NOMO-1 treated with DMSO at 0.1 percent for 48 hours (cell line): ENCODE measurements around the gene DNMT1.

Experiments used
- DNase-seq: peaks from one replicate; lab custom pipeline; 2025; ENCODE audit not compliant: unreplicated experiment; lab: John Stamatoyannopoulos, UW

The DNMT1 gene

DNA sequence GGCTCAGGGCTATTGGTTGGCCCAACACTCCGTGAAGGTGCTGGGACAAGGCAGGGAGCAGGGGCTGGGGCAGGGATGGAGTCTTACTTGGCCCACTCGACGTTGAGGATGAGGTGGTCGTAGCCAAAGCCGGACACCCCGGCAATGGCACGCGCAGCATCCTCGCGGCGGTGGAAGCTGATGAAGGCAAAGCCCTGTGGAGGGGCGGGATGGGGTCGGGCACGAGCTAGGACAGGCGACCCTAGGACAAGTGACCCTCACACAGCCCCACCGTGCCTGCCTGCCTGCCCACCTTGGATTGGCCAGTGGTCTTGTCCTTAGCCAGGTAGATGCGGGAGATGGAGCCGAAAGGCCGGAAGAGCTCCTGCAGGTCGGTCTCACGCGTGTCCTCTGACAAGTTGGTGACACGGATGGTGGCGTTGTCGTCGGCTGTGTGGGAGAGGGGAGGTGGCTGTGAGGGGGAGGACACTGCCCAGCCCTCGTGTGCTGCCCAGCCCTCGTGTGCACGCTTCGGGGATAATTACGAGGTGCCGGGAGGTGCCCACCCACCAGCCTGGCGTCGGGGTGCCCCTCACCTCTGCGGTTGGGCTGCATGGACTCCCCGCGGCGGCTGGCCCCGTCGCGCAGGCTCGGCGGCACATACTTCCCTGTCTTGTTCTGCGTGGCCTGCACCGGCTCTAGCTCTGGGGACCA, 79.2 kb downstream of the DNMT1 start:
- DNase-seq = no peak

DNA sequence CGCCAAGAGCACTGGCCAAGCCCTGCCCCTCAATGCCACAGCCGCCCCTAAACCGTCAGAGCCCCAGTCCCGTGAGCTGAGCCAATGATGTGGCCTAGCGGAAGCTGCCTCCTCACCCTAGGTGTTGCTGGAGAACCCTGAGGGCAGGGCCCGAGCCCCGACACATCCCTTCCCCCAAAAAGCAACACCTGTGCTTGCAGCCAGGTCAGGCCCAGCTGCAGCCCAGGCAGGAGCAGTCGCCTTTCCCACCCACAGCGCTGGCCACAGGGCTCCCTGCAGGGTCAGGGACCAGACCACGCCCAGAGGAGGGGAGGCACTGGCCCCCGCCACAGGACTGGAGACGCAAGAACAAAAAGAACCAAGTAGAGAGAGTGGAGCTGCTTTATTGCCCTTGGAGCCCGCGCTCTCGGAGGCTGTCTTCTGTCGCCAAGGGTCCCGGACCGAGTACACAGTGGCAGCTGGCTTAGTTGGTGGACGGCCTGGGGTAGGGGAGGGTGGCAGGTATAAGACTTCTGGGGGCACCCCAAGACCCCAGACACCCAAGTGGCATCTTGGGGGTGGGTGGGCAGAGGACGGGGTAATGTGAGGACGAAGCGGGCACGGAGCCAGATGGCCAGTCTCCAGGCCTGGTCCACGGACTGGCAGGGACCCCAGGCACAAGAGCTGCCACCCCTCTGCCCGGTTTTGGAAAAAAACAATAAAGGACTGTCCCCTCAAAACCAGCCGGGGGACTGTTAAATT, 79.9 kb downstream of the DNMT1 start:
- DNase-seq = no peak

DNA sequence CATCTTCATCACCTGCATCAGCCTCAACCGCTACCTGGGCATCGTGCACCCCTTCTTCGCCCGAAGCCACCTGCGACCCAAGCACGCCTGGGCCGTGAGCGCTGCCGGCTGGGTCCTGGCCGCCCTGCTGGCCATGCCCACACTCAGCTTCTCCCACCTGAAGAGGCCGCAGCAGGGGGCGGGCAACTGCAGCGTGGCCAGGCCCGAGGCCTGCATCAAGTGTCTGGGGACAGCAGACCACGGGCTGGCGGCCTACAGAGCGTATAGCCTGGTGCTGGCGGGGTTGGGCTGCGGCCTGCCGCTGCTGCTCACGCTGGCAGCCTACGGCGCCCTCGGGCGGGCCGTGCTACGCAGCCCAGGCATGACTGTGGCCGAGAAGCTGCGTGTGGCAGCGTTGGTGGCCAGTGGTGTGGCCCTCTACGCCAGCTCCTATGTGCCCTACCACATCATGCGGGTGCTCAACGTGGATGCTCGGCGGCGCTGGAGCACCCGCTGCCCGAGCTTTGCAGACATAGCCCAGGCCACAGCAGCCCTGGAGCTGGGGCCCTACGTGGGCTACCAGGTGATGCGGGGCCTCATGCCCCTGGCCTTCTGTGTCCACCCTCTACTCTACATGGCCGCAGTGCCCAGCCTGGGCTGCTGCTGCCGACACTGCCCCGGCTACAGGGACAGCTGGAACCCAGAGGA, 80.6 kb downstream of the DNMT1 start:
- DNase-seq = no peak

DNA sequence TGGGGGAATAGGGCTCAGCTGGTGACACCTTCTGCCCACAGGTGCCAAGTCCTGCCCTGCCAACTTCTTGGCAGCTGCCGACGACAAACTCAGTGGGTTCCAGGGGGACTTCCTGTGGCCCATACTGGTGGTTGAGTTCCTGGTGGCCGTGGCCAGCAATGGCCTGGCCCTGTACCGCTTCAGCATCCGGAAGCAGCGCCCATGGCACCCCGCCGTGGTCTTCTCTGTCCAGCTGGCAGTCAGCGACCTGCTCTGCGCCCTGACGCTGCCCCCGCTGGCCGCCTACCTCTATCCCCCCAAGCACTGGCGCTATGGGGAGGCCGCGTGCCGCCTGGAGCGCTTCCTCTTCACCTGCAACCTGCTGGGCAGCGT, 81.2 kb downstream of the DNMT1 start:
- no peak for DNase-seq

DNA sequence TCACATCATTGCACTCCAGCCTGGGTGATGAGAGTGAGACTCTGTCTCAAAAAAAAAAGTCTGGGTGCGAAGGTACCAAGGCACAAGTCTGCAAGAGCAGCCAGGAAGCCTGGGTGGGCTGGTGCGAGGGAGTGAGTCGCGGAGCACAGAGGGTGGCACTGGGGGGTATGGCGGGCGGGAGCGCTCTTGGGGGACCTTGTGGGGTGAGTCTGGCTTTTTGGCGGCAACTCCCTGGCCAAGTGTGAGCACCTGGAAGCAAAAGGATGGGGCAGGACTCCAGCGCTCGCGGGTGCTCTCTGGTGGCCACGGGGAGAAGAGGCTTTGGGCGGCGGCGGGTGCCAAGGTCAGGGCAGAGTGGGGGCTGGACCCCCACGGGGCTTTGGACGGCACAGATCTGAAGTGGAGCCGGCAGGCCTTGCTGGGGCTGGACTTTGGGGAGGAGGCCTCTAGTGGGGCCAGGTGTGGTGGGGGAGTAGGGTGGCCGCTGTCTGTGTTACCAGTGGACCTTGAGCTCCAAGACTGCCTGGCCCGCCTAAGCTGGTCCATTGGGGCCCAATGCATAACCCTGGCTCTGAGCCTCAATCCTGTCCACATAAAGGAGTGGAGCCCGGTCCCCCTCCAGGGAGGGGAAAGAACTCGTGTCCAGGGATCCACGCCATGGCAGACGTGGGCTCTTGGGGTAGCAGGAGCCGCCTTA, 81.7 kb downstream of the DNMT1 start:
- no peak for DNase-seq

DNA sequence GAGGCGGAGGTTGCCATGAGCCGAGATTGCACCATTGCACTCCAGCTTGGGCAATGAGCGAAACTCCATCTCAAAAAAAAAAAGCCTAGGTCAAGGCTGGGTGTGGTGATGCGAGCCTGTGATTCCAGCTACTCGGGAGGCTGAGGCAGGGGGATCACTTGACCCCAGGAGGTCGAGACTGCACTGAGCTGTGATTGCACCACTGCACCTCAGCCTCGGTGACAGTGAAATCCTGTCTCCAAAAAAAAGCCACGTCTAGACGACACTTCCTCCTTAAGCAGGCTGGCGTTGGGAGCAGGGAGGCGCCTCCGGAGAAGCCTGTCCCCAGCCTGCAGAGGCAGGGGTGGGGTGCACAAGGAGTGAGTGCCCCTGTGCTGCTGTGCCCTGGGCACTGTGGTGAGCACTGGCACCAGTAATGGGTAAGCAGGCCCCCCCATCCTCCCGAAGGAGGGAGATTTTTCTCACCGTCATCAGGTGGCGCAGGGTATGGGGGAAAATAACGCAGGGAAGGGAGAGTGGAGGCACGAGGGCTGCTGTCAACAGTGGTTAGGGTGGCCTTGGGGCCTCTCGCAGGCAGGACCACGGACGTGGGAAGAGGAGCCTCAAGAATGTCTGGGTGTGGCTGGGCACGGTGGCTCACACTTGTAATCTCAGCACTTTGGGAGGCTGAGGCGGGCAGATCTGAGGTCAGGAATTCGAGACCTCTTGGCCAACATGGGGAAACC, 82.6 kb downstream of the DNMT1 start:
- DNase-seq = peak; percentile 34

DNA sequence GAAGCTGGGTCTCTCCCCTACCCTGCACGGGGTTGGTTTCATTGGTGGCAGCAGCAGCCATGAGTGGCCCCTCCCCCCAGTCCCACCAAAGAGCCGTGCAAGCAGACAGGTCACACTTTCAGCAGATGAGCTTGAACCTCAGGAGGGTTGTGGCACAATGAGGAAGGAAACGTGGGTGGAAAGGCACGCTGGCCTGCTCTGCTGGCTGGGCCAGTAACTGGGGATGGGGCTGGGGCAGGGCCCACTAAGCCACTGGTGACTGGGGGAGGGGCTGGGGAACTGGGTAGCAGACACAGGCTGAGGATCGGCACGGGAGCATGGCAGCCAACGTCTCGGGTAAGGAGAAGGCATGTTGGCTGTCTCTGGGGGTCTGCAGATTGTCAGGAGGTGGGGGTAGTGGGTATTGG, 83.3 kb downstream of the DNMT1 start, which contains the start of gene P2RY11:
P2RY11 (plus strand) TSS at position 289 of the 407 bp plus-strand sequence; CDS start at position 318, 29 bp downstream.
- DNase-seq = peak; percentile 25

DNA sequence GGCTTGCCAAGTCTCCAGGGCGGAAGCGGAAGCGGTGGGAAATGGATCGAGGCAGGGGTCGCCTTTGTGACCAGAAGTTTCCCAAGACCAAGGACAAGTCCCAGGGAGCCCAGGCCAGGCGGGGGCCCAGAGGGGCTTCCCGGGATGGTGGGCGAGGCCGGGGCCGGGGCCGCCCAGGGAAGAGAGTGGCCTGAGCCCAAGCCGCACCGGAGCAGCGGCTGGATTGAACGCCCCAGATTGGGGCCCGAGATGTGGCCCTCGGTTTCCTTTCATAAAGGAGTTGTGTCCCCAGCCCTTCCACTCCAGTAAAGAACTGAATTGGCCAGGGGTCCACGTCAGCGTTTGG, 83.8 kb downstream of the DNMT1 start:
- DNase-seq = no peak

DNA sequence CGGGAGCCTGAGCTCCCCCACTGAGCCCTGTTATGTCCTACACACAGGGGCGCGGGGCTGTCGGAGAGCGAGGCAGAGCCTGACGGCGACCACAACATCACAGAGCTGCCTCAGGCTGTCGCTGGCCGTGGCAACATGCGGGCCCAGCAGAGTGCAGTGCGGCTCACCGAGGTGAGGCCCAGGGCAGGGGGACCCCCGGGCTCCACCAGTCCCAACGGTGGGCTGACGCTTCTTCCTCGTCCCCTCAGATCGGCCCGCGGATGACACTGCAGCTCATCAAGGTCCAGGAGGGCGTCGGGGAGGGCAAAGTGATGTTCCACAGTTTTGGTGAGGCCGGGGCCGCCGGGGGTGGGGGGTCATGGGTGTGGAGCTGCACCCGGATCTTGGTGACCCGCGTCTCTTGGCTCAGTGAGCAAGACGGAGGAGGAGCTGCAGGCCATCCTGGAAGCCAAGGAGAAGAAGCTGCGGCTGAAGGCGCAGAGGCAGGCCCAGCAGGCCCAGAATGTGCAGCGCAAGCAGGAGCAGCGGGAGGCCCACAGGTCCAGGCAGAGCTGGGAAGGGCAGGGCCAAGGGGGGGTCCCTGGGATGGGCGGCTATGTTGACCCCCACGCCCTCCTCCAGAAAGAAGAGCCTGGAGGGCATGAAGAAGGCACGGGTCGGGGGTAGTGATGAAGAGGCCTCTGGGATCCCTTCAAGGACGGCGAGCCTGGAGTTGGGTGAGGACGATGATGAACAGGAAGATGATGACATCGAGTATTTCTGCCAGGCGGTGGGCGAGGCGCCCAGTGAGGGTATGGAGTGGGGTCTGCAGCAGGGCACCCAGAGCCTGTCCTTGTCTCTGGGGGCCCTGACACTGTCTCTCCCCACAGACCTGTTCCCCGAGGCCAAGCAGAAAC, 84.4 kb downstream of the DNMT1 start:
- DNase-seq = no peak

DNA sequence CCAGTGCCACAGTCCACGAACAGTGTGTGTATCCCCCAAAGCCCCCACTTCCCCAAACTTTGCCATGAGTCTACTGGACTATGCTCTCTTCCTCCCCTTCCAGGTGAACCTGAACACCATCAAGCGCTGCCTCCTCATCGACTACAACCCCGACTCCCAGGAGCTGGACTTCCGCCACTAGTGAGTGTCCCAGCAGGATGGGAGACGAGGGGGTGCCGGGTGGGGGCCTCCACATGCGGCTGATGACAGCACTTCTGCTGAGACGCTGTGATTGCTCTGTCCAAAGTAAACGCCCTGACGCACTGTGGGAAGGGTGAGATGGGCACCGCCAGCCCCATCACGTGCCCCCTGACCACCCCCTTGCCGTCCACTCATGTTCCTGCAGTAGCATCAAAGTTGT, 85.2 kb downstream of the DNMT1 start:
- no peak for DNase-seq

DNA sequence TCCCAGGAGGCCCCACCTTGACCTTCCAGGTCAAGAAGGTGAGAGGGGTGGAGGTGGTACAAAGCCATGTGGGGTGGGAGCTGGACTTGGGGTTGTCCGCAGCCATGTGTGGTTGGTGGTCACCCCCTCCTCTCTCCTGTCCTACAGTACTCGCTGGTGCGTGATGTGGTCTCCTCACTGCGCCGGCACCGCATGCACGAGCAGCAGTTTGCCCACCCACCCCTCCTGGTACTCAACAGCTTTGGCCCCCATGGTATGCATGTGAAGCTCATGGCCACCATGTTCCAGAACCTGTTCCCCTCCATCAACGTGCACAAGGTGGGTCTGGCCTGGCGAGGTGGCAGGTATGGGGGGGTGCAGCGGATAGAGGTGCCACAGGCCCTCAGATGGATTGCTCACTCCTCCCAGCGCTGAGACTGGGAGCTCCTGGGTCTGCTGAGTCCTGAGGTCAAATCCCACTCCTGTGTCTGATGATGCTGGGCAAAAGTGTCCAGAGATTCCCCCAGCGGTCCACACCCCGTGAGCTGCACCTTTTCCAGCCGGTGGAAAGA, 86.9 kb downstream of the DNMT1 start:
- no peak for DNase-seq

DNA sequence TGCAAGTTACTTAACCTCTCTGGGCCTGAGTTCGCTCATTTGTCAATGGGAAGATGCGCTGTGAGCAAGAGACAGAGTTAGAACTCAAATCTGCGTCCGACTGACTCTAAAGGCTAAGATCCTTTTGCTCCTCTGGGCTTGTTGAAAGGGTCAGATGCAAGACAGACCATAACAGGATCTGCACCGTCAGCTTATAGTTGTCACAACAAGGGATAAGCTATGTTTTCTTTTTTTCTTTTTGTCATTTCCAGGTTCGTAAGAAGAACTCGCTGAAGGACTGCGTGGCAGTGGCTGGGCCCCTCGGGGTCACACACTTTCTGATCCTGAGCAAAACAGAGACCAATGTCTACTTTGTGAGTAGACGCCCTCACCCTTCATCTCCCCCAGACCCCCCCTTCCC, 87.5 kb downstream of the DNMT1 start:
- DNase-seq = no peak

DNA sequence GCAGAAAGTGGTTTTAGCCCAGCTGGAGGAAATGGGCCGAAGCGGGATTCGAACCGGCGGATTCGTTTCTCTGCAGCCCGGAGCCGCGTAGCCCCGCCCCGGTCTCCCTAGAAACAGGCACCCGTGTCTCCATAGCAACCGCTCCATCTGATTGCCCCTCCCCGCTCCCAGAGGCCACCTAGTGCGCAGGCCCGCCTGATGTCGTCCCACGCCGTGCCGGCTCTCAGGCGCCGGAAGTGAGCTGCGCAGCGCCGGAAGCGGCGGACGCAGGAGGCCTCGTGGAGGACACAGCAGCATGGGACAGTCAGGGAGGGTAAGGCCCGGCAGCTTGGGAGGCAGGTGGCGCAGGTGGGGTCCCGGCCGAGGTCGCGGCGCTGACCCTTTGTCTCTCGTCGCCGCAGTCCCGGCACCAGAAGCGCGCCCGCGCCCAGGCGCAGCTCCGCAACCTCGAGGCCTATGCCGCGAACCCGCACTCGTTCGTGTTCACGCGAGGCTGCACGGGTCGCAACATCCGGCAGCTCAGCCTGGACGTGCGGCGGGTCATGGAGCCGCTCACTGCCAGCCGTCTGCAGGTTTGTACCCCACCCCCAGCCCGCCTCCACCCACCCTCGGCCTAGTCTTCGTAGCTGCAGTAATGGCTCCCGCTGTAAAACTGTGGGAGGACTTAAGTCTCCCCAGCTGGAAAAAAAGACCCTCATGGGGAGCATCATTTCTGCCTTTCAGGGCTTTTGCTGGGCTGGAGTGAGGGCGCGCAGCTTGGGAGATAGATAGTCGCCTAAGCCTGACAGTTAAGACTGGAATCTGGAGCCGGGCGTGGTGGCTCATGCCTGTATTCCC, 88.4 kb downstream of the DNMT1 start, which contains the start of gene PPAN:
PPAN (plus strand) TSS at position 263 of the 837 bp plus-strand sequence; CDS start at position 296, 33 bp downstream.
- DNase-seq = peak; percentile 97

DNA sequence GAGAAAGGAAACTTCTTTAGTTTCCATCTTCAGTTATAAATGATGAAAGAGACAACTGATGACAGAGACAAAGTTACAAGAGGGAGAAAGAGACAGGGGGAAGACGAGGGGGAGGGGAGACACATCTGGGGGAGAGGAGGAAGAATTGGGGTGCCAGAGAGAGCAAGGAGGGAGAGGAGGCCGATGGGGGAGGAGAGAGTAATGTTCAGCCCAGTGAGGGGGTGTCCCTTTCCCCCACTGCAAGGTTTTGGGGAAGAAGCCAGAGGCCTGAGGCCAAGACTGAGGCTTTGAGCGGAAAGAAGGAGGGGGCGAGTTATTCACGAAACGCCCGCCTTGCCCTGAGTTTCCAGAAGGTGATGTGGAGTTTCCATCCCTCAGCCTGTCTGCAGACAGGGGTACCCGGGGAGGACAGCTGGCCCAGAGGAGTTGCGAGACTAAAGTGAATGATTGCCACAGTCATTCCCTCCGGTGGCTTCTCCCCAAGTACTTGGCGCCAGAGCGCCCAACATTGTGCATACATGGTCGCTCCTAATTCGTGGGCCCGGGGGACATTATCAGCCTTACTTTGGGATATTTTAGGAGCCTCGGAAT, 89.1 kb downstream of the DNMT1 start:
- no peak for DNase-seq

DNA sequence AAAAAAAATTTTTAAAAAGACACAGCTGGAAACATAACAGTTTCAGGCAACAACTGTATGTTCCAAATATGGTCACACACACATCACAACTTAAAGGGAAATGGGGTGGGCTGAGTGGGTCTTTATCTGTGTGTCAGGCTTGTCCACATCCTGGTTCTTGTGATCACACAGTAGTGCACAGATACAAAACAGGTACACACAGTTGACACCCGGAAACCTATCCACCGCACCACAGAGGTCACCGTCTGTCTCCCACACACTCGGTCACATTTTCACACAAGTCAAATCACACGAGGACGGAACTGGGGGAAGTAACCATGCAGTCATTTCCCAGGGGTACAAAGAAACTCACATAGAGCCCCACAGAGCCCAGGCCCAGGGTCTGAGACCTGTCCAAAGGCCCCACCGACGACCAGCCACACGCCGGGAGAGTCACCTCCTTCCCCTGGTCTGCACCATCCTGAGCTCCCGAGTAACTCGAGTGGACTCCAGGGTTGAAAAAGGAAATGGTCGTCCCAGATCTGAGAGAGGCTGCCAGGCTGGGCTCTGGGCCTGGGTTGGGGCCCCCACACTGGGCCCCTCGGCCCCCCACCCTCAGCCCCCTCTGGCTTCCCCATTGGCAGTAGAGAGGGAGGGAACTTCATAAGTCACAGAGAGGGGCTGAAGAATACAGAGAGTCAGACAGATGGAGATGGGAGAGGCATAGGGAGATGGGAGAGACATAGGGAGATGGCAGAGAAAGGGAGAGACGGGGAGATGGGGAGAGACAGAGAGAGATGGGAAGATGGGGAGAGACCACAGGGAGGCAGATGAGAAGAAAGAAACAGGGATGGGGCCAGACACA, 89.9 kb downstream of the DNMT1 start:
- no peak for DNase-seq

DNA sequence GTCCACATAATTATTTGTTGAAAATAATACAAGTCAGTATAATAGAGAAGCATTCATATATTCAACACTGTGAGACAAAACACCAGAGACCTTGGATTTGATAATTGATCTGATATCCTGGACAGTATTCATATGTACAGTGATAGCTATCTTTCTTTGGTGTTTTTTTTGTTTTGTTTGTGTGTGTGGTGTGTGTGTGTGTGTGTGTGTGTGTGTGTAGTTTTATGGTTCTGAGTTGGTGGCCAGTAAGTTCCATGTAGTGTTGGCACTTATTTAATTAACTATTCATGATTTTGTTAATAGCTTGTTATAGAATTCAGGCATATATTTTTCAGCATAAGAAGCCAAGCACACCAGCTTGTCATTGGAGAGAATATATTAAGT, 90.6 kb downstream of the DNMT1 start:
- no peak for DNase-seq

DNA sequence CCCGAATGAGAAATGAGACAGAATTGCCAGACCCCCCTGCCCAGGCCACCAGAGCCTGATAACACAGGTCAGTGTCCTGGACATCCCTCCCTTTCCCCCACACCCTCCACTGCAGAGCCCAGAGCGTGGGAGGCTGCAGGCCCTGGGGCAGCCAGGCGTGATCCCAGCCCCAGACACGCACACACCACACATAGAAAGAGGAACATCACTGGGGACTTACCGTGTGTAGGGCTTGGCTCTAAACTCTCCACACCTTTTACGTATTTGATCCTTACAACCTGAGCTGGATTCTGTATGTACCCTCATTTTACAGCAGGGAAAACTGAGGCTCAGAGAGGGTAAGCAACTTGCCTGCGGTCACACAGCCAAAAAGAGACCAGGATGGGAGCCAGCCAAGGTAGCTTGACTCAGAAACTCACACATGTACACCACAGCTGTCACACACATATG, 91.9 kb downstream of the DNMT1 start:
- peak; percentile 14 for DNase-seq
